ENCODE data around the gene CORO2B.

The CORO2B gene

GRCh38 chr15:68639926-68640600 is 61.3 kb downstream of the CORO2B start:
- TF ChIP-seq, protein P1, sequence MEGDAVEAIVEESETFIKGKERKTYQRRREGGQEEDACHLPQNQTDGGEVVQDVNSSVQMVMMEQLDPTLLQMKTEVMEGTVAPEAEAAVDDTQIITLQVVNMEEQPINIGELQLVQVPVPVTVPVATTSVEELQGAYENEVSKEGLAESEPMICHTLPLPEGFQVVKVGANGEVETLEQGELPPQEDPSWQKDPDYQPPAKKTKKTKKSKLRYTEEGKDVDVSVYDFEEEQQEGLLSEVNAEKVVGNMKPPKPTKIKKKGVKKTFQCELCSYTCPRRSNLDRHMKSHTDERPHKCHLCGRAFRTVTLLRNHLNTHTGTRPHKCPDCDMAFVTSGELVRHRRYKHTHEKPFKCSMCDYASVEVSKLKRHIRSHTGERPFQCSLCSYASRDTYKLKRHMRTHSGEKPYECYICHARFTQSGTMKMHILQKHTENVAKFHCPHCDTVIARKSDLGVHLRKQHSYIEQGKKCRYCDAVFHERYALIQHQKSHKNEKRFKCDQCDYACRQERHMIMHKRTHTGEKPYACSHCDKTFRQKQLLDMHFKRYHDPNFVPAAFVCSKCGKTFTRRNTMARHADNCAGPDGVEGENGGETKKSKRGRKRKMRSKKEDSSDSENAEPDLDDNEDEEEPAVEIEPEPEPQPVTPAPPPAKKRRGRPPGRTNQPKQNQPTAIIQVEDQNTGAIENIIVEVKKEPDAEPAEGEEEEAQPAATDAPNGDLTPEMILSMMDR (IDR thresholded peaks at IDR 0.05): no peak
- DNase-seq: no peak
- Mint-ChIP-seq H3K4me3 (no peak overlapping the region), H3K36me3 (ENCODE audit: low read depth) (no peaks in the 10 kb centered on the region), H3K9me3 (no peaks in the 10 kb centered on the region), H3K27me3 (ENCODE audit: low read depth, poor library complexity) (no peaks in the 10 kb centered on the region), H3K27ac (no peak overlapping the region), H3K4me1 (peaks cover 67% of the 10 kb centered on the region)

DNA sequence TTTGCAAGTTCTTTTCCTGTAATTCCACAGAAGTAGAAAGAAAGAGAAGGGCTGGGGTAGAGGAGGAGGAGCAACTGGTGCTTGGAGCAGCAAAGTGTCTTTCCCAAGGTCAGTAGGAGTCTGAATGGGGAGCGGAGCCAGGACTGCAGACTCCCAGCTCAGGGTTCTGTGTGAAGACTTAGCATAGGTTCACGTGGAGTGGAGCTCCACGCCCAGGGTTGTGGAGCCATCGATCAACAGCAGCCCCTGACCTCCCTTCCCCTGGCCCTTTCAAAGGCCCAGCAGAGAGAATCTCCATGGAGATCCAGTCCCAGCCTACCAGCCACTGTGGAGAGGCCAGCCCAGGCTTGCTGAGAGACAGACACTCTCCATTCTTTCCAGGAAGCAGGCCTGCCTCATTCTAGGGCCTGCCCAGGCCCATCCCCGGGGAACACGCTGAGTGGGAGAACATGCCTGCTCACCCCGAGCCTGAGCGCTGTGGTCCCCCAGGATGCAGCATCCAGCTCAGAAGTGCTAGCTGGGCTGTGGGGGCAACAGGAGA is 62.1 kb downstream of the CORO2B start:
- H3K27ac Mint-ChIP-seq: no peak overlapping the region
- no peaks in the 10 kb centered on the region for H3K36me3 Mint-ChIP-seq (ENCODE audit: low read depth)
- TF ChIP-seq, protein P1 (IDR thresholded peaks at IDR 0.05): no peak
- no peaks in the 10 kb centered on the region for H3K27me3 Mint-ChIP-seq (ENCODE audit: low read depth, poor library complexity)
- H3K9me3 Mint-ChIP-seq: no peaks in the 10 kb centered on the region
- peaks cover 61% of the 10 kb centered on the region for H3K4me1 Mint-ChIP-seq
- DNase-seq: no peak
- no peak overlapping the region for H3K4me3 Mint-ChIP-seq

- H3K9me3 Mint-ChIP-seq: no peaks in the 10 kb centered on the region
- H3K4me1 Mint-ChIP-seq: peaks cover 61% of the 10 kb centered on the region
- no peaks in the 10 kb centered on the region for H3K36me3 Mint-ChIP-seq (ENCODE audit: low read depth)
- no peaks in the 10 kb centered on the region for H3K27me3 Mint-ChIP-seq (ENCODE audit: low read depth, poor library complexity)
- TF ChIP-seq, protein P1 (IDR thresholded peaks at IDR 0.05): no peak
- no peak for DNase-seq
- no peak overlapping the region for H3K27ac Mint-ChIP-seq
- H3K4me3 Mint-ChIP-seq: no peak overlapping the region
Observed at GRCh38 chr15:68641376-68641775, 62.6 kb downstream of the CORO2B start.

DNA sequence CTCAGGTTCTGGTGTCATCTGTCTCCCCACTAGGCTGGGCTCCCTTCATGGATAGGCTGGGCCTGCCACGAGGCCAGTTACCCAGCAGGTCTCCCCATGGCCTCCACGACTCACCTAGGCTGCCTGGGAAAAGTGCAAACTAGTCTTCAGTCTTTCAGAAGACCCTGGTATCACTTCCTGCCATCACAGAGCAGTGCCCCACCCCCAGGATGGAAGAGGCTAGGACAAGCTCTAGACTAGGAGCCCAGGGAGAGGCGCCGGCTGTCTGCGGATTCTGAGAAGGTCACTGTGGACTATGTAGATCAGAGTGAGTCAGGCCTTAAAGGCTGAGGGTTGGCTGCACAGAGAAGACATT is 63.7 kb downstream of the CORO2B start:
- H3K27me3 Mint-ChIP-seq (ENCODE audit: low read depth, poor library complexity): peaks cover 4% of the 10 kb centered on the region
- H3K4me3 Mint-ChIP-seq: no peak overlapping the region
- no peaks in the 10 kb centered on the region for H3K9me3 Mint-ChIP-seq
- H3K27ac Mint-ChIP-seq: no peak overlapping the region
- peaks cover 60% of the 10 kb centered on the region for H3K4me1 Mint-ChIP-seq
- no peak for DNase-seq
- no peaks in the 10 kb centered on the region for H3K36me3 Mint-ChIP-seq (ENCODE audit: low read depth)
- TF ChIP-seq, protein P1 (IDR thresholded peaks at IDR 0.05): no peak

GRCh38 chr15:68643216-68643830 is 64.5 kb downstream of the CORO2B start:
- Mint-ChIP-seq H3K36me3 (ENCODE audit: low read depth) (no peaks in the 10 kb centered on the region), H3K27me3 (ENCODE audit: low read depth, poor library complexity) (peaks cover 4% of the 10 kb centered on the region), H3K27ac (no peak overlapping the region), H3K4me3 (no peak overlapping the region), H3K9me3 (no peaks in the 10 kb centered on the region), H3K4me1 (peaks cover 54% of the 10 kb centered on the region)
- TF ChIP-seq, protein P1 (IDR thresholded peaks at IDR 0.05): no peak
- DNase-seq: no peak
